K562 treated with DMSO at 1 percent for 24 hours (cell line): Measurements from ENCODE around the gene KRT5. TPM values are rescaled to one million over a fixed set of nuclear protein-coding genes. Genes with fewer than 3 reads are reported as not detected.

ENCODE experiments used
- total RNA-seq: library from RNA; unstranded; fragments of 300-600 nt; gene quantifications from 2 replicates; pipeline ENCODE4 v1.2.3, GENCODE V29; 2022; ENCODE audit warnings: low read depth; ENCODE audit not compliant: insufficient read depth

Gene KRT5
- not detected in 2 replicates for total RNA-seq

DNA sequence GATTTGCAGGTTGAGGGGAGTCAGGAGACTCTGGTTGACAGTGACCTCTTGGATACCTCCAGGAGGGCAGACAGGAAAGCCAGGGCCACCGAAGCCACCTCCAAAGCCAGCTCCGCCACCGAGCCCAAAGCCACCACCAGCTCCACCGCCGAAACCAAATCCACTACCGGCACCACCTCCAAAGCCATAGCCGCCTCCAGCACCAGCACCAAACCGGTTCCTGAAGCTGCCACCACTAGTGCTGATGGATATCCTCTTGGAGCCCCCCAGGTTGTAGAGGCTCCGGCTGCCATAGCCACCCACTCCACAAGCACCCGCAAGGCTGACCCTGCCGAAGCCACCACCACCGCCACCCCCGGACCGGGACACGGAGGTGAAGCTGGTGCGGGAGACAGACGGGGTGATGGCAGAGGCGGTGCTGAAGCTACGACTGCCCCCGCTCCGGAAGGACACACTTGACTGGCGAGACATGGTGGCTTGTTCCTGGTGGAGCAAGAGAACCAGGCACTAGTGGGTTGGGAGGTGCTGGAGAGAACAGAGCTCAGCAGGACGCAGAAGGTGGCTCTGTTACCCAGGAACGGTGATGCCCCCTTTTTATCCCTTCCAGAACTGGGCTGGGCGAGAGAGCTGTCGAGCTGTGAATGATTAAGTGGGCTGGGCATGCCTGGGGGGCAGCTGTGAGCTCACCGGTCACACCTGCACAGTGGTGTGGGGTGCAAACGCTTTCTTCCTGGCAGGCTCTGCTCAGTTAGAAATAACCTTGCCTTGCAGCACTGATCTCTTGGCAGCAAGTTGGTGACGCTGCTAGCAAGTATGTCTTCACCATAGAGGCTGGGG is at the start of gene KRT5:
KRT5 (minus strand) TSS at position 569 of the 837 bp plus-strand sequence; CDS start at position 471, 98 bp downstream.

GRCh38 chr12:52552681-52553195 is 32.5 kb upstream of the KRT5 start, which contains the start of gene KRT71:
KRT71 (minus strand) TSS chr12:52553145; CDS start chr12:52553077, 68 bp downstream.

GRCh38 chr12:52493172-52493571 is 27.0 kb downstream of the KRT5 start, which contains the start of gene KRT6A:
KRT6A (minus strand) TSS chr12:52493257; CDS start chr12:52493188, 69 bp downstream.

DNA sequence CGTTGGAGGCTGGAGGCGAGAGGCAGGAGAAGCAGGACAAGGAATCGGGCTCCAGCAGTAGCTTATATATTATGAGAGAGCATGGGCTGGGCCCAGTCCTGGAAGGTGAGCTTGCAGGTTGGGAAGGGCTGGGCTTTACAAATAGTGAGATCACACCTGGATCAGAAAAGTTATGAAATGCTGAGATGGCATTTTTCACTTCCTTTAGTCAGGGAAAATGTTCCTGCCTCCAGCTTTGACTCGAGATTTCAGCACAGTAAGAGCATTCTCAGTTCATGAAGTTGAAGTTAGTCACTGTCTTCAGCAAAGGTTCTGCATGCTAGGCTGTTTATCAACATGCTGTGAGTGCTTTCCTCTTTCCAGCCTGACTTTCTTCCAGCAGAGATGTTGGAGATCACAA is 46.4 kb downstream of the KRT5 start, which contains the start of gene KRT6C:
KRT6C (minus strand) TSS at position 38 of the 400 bp plus-strand sequence. CDS start 68 bp downstream, outside the sequence.

Other genes starting within 250 kb of the KRT5 start
- gene KRT86, start 245.7 kb downstream of the KRT5 start, total RNA-seq, result 0.45 TPM in 1 of 2 replicates, not detected in the other
- 0.19 and 0.34 TPM in 2 replicates for gene KRT81, start 228.9 kb downstream of the KRT5 start, total RNA-seq
- gene KRT83, start 199.0 kb downstream of the KRT5 start, total RNA-seq, result not detected in 2 replicates
- not detected in 2 replicates for gene KRT85, start 152.9 kb downstream of the KRT5 start, total RNA-seq
- not detected in 2 replicates for gene KRT84, start 134.7 kb downstream of the KRT5 start, total RNA-seq
- not detected in 2 replicates for gene KRT82, start 114.1 kb downstream of the KRT5 start, total RNA-seq
- gene KRT75, start 86.0 kb downstream of the KRT5 start, total RNA-seq, result not detected in 2 replicates
- not detected in 2 replicates for gene KRT6B, start 68.2 kb downstream of the KRT5 start, total RNA-seq
- not detected in 2 replicates for gene KRT6C, start 46.6 kb downstream of the KRT5 start, total RNA-seq
- gene KRT6A, start 27.1 kb downstream of the KRT5 start, total RNA-seq, result not detected in 2 replicates
- gene KRT71, start 32.8 kb upstream of the KRT5 start, total RNA-seq, result not detected in 2 replicates
- gene KRT74, start 53.4 kb upstream of the KRT5 start, total RNA-seq, result not detected in 2 replicates
- gene KRT72, start 81.1 kb upstream of the KRT5 start, total RNA-seq, result not detected in 2 replicates
- 0.27 TPM in 1 of 2 replicates, not detected in the other for gene KRT73, start 98.2 kb upstream of the KRT5 start, total RNA-seq
- 0.35 TPM in 1 of 2 replicates, not detected in the other for gene KRT2, start 131.8 kb upstream of the KRT5 start, total RNA-seq
- not detected in 2 replicates for gene KRT1, start 160.0 kb upstream of the KRT5 start, total RNA-seq
- not detected in 2 replicates for gene KRT77, start 183.1 kb upstream of the KRT5 start, total RNA-seq